Measurements from ENCODE around the gene TAS1R2.
"Not testable (repeated sequence)": the region's sequence is repeated elsewhere in the genome, so short reads cannot be mapped to it uniquely, and the experiment has no call there.

The TAS1R2 gene

DNA sequence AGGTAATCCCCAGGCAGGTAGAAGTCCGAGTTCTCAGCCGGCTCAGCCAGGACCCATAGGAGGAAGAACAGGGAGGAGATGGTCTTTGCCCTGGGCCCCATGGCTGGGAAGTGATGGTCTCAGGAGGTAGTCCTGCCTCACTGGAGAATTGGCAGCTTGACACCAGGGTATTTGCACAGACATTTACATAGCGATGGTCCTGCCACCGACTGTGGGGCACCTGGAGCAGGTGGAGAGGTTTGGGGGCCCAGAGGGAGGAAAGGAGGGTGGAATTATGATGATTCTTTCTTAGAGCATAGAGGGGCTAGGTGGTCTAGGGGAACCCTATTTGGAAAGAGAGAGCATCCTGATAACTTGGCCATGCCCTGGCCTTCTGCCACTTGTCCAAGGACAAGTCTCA lies at the start of gene TAS1R2:
Gene TAS1R2, minus strand, starts transcription at position 101 of the 400 bp plus-strand sequence. Its CDS starts 0 bp downstream, at position 101.
- no peak within 1 kb of the TSS for H3K4me3 ChIP-seq (ENCODE audit: low read depth, low read length)
- no peak for DNase-seq (ENCODE audit: low read depth)

DNA sequence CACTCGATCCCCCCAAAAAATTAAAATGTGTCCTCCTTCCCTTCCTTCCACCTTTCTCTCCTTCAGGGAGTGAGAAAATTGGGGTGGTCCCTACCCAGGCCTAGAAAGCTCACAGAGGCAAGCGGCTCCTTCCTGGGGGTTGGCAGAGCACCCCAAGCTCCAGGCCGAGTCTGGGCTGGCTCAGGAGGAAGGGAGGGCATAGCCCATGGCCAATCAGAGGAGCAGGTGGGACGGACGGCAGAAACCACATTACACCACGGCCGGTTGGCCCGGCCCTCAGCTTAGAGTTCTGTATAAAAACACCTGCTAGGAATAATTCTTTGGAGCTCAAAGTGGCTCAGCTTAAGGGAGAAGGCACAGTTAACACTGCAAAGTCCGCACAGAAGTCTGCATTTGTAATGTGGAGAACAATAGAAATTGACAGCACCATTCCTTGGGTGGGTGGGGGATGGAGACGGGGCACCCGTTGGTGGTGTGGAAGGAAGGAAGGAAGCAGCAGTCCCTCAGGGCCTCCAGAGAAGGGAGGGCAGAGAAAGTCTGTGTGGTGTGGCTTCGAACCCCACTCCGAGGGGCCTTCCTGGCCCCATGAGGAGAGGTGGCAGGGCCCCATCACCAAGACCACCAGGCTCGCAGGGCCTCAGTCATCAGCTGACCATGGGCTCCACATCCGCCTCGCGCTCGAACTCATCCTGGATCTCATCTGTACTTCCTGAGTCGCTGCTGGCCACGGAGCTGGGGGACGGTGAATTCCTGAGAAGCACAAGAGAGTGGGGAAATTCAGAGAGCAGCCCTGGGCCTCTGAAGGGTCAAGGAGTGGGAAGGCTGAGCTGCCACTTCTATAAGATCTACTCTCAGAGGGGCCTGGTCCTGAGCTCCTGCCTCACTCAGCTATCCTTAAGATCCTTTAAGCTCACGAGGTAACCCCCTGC lies 48.7 kb upstream of the TAS1R2 start:
- DNase-seq (ENCODE audit: low read depth) = no peak
- H3K4me3 ChIP-seq (ENCODE audit: low read depth, low read length) = no peak overlapping the region

GRCh38 chr1:18907021-18907916 lies 47.8 kb upstream of the TAS1R2 start:
- no peak for DNase-seq (ENCODE audit: low read depth)
- H3K4me3 ChIP-seq (ENCODE audit: low read depth, low read length) = no peak overlapping the region

GRCh38 chr1:18903291-18903756 lies 43.9 kb upstream of the TAS1R2 start:
- DNase-seq (ENCODE audit: low read depth) = no peak

GRCh38 chr1:18902523-18903290 lies 43.2 kb upstream of the TAS1R2 start, which contains the start of gene ALDH4A1:
Gene ALDH4A1 (minus strand): TSS chr1:18902555. CDS start chr1:18902523, 32 bp downstream.
- peak within 1 kb of the TSS; percentile 82 for H3K4me3 ChIP-seq (ENCODE audit: low read depth, low read length)
- DNase-seq (ENCODE audit: low read depth) = peak; percentile 93

More at GRCh38 chr1:18903291-18903756, 43.9 kb upstream of the TAS1R2 start:
- peak overlapping the region; percentile 82 for H3K4me3 ChIP-seq (ENCODE audit: low read depth, low read length)

DNA sequence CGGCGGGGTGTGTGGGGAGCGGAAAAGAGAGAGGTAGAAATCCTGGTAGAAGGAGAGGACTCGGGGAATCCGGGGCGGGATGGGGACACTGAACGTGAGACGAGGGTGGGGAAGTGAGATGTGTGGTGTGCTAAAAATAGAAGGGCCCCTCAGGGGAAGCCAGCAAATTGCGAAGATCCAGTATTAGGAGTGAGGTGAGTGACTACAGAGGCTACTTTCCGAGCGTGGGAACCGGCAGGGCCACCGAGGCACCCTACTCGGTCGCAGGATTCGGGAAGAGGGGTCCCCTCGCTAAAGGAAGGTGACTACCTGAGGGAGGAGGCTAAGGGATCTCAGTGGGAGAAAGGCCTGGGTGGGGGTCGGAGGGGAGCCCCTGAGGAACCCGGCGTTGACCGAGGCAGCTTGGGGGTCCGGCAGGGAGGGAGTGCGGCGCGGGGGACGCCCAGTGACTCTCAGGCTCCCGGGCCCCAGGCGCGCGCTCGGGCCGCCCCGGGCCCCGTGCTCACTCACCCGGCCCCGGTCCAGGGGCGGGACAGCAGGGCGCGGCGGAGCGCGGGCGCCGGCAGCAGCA lies 42.6 kb upstream of the TAS1R2 start:
- H3K4me3 ChIP-seq (ENCODE audit: low read depth, low read length) = peak overlapping the region; percentile 82
- DNase-seq (ENCODE audit: low read depth) = no peak

DNA sequence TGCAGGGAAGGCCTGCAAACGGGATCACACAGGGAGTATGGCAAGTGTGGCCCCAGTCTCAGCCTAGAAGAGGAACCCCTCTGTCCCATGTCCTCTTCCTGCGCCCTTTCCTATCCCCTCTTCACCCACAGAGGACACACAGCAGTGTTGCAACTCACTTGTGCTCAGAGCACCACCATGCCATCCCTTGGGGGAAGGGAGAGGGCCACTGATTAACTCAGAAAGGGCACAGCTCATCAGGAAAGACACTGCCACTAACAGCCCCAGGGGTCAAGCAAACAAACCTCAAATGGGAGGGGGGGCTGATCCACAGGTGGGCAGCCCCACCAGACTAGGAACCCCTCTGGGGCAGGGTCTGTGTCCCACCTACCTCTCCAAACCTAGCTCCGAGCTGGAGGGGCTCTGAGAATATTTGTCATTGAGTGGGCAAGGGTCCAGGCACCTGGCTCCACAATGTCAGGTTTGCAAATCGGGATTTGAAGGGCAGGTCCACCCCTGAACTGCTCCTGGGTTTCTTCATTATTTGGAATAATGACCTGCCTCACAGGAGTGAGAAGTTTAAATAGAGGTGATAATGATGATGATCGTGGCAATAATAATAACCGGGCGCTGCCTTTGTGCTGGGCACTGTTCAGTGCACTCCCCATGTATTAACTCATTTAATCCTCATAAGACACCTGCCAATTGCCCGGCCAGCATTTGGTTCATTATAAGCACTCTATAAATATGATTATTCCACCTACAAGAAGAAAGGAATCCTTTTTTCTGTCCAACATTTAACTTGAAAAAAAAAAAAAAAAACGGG lies 41.9 kb upstream of the TAS1R2 start:
- peak overlapping the region; percentile 82 for H3K4me3 ChIP-seq (ENCODE audit: low read depth, low read length)

DNA sequence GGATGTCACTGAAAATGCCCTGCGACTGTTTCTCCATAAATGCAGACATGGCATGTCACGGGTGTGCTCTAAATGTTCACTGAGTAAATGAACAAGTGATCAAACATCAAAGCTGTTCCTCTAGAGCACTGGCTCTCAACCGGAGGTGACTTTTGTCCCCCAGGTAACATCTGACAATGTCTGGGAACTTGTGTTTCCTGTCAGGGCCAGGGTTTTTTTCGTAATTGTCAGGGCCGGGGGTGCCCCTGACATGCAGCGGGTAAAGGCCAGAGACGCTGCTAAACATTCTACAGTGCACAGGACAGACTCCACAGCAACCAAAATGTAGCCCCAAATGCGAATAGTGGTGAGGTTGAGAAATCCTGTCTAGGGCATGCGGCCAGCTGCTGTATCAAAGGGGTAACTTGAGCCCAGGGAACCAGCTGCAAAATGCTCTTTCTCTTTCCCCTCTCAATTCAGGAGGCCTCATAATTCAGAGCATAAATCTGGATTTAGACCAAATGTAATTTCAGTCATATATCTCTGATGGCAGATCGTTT lies 40.9 kb upstream of the TAS1R2 start:
- no peak for DNase-seq (ENCODE audit: low read depth)
- no peak overlapping the region for H3K4me3 ChIP-seq (ENCODE audit: low read depth, low read length)

More for the DNA sequence above, 41.9 kb upstream of the TAS1R2 start:
- DNase-seq (ENCODE audit: low read depth) = no peak

- no peak overlapping the region for H3K4me3 ChIP-seq (ENCODE audit: low read depth, low read length)
- no peak for DNase-seq (ENCODE audit: low read depth)
Measured at GRCh38 chr1:18899363-18900049, 40.0 kb upstream of the TAS1R2 start.

GRCh38 chr1:18898567-18898966 lies 39.1 kb upstream of the TAS1R2 start:
- H3K4me3 ChIP-seq (ENCODE audit: low read depth, low read length) = no peak overlapping the region
- DNase-seq (ENCODE audit: low read depth) = no peak

DNA sequence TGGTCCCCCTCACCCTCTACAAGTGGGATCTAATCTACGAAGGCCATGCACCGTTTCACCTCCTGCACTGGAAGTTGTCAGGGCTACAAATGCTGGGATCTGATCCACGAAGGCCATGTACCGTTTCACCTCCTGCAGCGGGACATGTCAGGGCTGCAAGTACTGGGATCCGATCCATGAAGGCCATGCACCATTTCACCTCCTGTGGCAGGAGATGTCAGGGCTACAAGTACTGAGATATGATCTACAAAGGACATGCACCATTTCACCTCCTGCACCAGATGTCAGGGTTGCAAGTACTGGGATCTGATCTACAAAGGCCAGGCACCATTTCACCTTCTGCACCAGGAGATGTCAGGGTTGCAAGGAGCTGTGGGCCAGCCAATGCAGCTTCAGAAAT lies 35.9 kb upstream of the TAS1R2 start:
- no peak for DNase-seq (ENCODE audit: low read depth)
- H3K4me3 ChIP-seq (ENCODE audit: low read depth, low read length) = no peak overlapping the region

DNA sequence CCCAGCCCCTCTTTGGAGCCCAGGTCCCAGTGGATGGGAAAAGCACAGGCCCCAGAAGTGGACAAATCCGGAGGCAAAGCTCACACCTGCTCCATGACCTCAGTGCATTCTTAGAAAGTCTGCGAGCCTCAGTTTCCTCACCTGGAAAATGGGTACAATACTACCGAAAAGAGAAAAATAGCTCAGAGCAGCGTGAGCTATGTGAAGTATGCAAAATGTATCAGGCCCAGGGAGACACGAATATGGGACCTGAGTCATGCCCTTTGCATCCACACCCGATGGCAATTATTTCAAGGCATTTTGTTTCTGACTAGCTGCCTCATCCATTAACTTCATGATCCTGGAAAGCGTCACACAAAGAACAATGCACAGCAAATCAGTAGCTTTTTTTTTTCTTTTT lies 33.7 kb upstream of the TAS1R2 start:
- no peak overlapping the region for H3K4me3 ChIP-seq (ENCODE audit: low read depth, low read length)
- DNase-seq (ENCODE audit: low read depth) = no peak

GRCh38 chr1:18891858-18892257 lies 32.4 kb upstream of the TAS1R2 start:
- not testable (repeated sequence) for DNase-seq (ENCODE audit: low read depth); H3K4me3 ChIP-seq (ENCODE audit: low read depth, low read length)

GRCh38 chr1:18891426-18891780 lies 31.9 kb upstream of the TAS1R2 start:
- no peak overlapping the region for H3K4me3 ChIP-seq (ENCODE audit: low read depth, low read length)
- no peak for DNase-seq (ENCODE audit: low read depth)

DNA sequence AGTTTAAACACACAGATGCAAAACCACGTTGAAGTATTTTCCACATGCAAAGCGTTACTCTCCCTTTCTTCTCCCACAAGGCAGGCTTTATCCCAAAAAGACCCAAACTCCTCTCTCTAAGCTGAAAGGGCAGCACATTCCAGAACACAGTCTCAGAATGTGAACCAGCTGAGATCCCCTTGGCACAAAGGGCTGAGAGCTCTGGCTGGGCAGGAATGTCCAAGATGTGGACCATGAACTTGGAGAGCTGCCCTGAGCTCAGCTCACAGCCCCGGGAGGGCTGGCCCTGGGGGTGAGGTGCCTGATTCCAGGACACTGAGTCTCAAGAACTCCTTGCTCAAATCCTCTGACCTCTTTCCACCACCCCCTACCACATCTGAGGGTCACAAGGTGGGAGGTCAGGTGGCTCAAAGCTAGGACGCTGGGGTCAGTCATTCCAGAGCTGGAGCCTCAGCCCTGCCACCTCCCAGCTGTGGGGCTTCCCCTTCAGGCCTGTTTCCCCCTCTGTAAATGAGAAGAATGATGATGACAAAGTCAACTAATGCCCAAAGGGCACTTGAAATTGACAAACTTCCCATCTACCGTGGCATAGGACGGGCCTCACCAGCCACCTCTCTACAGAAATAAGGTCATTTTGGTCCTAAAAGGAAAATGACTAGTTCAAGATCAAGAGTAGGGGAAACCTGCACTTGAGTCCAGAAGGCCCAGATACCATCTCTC lies 31.4 kb upstream of the TAS1R2 start:
- DNase-seq (ENCODE audit: low read depth) = no peak
- H3K4me3 ChIP-seq (ENCODE audit: low read depth, low read length) = no peak overlapping the region

- H3K4me3 ChIP-seq (ENCODE audit: low read depth, low read length) = no peak overlapping the region
- no peak for DNase-seq (ENCODE audit: low read depth)
Measured at GRCh38 chr1:18886003-18886335, 26.5 kb upstream of the TAS1R2 start.

Data from skeletal muscle cell (primary cell).